RCC 7860 (cell line): Measurements from ENCODE around the gene RSRP1.
"Not testable (repeated sequence)": the region's sequence is repeated elsewhere in the genome, so short reads cannot be mapped to it uniquely, and the experiment has no call there.

ENCODE experiments used
- DNase-seq: peaks from one replicate; pipeline ENCODE4 v3.0.0-alpha.2; 2015; ENCODE audit warnings: low spot score
- FAIRE-seq: peaks from 2 replicates; lab custom pipeline; 2012; peaks lifted over from hg19 to GRCh38; lab: Jason Lieb, UNC

RSRP1 gene

GRCh38 chr1:25247024-25247828 lies at the start of gene RSRP1:
TSS of gene RSRP1 (minus strand) at chr1:25247454. CDS start at chr1:25246963, 491 bp downstream.
- FAIRE-seq (peak; percentile 72), DNase-seq (peak; percentile 96)

- not testable (repeated sequence) for FAIRE-seq, DNase-seq
These were observed 49.2 kb upstream of the RSRP1 start for GRCh38 chr1:25296501-25296900.

- FAIRE-seq, DNase-seq: not testable (repeated sequence)
These were observed 47.9 kb upstream of the RSRP1 start for GRCh38 chr1:25294889-25295826.

GRCh38 chr1:25293426-25293825 lies 46.2 kb upstream of the RSRP1 start:
- not testable (repeated sequence) for DNase-seq, FAIRE-seq

- not testable (repeated sequence) for FAIRE-seq, DNase-seq
These were observed 42.8 kb upstream of the RSRP1 start for GRCh38 chr1:25290043-25290442.

- not testable (repeated sequence) for DNase-seq, FAIRE-seq
These were observed 41.4 kb upstream of the RSRP1 start for GRCh38 chr1:25288573-25289101.

GRCh38 chr1:25287164-25287563 lies 39.9 kb upstream of the RSRP1 start:
- FAIRE-seq, DNase-seq: not testable (repeated sequence)

GRCh38 chr1:25285862-25286261 lies 38.6 kb upstream of the RSRP1 start:
- not testable (repeated sequence) for FAIRE-seq, DNase-seq

- DNase-seq, FAIRE-seq: not testable (repeated sequence)
These were observed 32.4 kb upstream of the RSRP1 start for GRCh38 chr1:25279693-25280111.

GRCh38 chr1:25278790-25279189 lies 31.5 kb upstream of the RSRP1 start:
- DNase-seq, FAIRE-seq: not testable (repeated sequence)

GRCh38 chr1:25278358-25278757 lies 31.1 kb upstream of the RSRP1 start:
- FAIRE-seq, DNase-seq: not testable (repeated sequence)

- not testable (repeated sequence) for DNase-seq, FAIRE-seq
These were observed 30.0 kb upstream of the RSRP1 start for GRCh38 chr1:25277295-25277694.

- peak; percentile 22 for FAIRE-seq
- not testable (repeated sequence) for DNase-seq
These were observed 28.4 kb upstream of the RSRP1 start for GRCh38 chr1:25275648-25276047.

GRCh38 chr1:25272238-25272637 lies 25.0 kb upstream of the RSRP1 start, which contains the start of gene RHD:
TSS of gene RHD (plus strand) at chr1:25272509. CDS start at chr1:25272548, 39 bp downstream.
- DNase-seq, FAIRE-seq: not testable (repeated sequence)

GRCh38 chr1:25268143-25268760 lies 21.0 kb upstream of the RSRP1 start:
- not testable (repeated sequence) for FAIRE-seq, DNase-seq

- FAIRE-seq (peak; percentile 81), DNase-seq (peak; percentile 71)
These were observed 20.3 kb upstream of the RSRP1 start for GRCh38 chr1:25267288-25268142.

GRCh38 chr1:25266554-25267287 lies 19.5 kb upstream of the RSRP1 start:
- DNase-seq, FAIRE-seq: not testable (repeated sequence)

GRCh38 chr1:25260336-25260735 lies 13.1 kb upstream of the RSRP1 start:
- not testable (repeated sequence) for DNase-seq, FAIRE-seq
